ENCODE data around the gene TNFSF18. TPM values are rescaled to one million over a fixed set of nuclear protein-coding genes. Genes with fewer than 3 reads are reported as not detected.

Gene TNFSF18
- total RNA-seq, 1 experiment from 2014 or later = not detected

GRCh38 chr1:173063171-173063570 is 12.4 kb upstream of the TNFSF18 start:
- ChIA-PET POLR2A (no interaction called here), CTCF (no interaction called here)
- Histone ChIP-seq H3K9me3 (ENCODE audit: control insufficient read depth, insufficient read depth, low read depth, low read length) (no peaks in the 10 kb centered on the region), H3K27me3 (ENCODE audit: control insufficient read depth, insufficient read depth, low read length) (no peaks in the 10 kb centered on the region), H3K4me3 (ENCODE audit: low read depth in 2 of 2, low read length in 2 of 2) (no peak overlapping the region), H3K27ac (ENCODE audit: low read length) (no peak overlapping the region), H3K4me1 (ENCODE audit: control insufficient read depth, insufficient read depth, low read length) (no peaks in the 10 kb centered on the region), H3K36me3 (ENCODE audit: control insufficient read depth, insufficient read depth, low read length) (no peaks in the 10 kb centered on the region)
- ATAC-seq = no peak
- no peak for DNase-seq (ENCODE audit: low read depth, low spot score)
- no TSS peak for BruUV-seq (replicated peaks)
- TF ChIP-seq REST (IDR thresholded peaks at IDR 0.05; ENCODE audit: insufficient read depth in 1 of 2, low read depth in 2 of 2, low read length in 1 of 2) = no peak
- no peak for TF ChIP-seq SIN3A (IDR thresholded peaks at IDR 0.05; ENCODE audit: borderline replicate concordance, insufficient read depth, low read depth, low read length)
- no peak for TF ChIP-seq TCF7L2 (IDR thresholded peaks at IDR 0.05; ENCODE audit: low read depth, low read length)
- TF ChIP-seq, protein P1, sequence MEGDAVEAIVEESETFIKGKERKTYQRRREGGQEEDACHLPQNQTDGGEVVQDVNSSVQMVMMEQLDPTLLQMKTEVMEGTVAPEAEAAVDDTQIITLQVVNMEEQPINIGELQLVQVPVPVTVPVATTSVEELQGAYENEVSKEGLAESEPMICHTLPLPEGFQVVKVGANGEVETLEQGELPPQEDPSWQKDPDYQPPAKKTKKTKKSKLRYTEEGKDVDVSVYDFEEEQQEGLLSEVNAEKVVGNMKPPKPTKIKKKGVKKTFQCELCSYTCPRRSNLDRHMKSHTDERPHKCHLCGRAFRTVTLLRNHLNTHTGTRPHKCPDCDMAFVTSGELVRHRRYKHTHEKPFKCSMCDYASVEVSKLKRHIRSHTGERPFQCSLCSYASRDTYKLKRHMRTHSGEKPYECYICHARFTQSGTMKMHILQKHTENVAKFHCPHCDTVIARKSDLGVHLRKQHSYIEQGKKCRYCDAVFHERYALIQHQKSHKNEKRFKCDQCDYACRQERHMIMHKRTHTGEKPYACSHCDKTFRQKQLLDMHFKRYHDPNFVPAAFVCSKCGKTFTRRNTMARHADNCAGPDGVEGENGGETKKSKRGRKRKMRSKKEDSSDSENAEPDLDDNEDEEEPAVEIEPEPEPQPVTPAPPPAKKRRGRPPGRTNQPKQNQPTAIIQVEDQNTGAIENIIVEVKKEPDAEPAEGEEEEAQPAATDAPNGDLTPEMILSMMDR (IDR thresholded peaks at IDR 0.05) = no peak
- TF ChIP-seq POLR2AphosphoS5 (IDR thresholded peaks at IDR 0.05; ENCODE audit: low read depth, low read length) = no peak
- intact Hi-C loops (cut with micrococcal nuclease; ENCODE audit: unreplicated experiment) (no loop called here), in situ Hi-C loops (cut with HindIII; ENCODE audit: low pct_unique_long_range_greater_than_20kb, low sequenced_read_pairs) (no loop called here)

DNA sequence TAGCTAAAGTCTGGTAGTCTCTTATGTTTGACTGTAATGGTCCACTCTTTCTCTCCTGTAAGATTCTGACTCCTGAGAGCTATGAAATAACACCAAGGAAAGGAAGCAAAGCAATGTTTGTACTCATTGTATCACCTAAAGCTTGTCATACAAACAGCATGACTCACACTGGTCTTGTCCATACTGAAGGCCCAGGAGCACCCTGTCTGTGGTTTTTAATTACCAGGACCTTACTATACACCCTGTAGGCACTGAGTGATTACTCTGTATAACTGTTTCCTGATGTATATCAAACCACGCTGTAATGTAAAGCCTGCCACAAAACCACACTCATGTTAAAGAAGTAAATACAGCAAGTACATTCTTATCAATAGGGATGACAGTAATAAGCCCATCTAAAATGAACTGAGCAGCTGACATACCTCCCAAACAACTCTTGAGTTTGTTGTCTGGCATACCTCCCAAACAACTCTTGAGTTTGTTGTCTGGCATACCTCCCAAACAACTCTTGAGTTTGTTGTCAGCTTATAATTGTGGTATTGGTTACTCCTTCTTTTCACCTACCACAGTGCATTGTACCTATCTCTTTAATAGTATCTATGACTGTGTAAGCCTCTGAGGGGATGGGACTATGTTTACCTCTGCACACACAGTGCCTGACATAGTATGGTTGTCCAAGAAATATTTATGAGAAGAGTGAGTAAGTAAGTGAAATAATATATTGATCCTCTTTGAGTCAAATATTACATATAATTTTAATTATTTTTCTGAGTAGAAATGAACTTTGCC is 11.6 kb upstream of the TNFSF18 start:
- no peak overlapping the region for H3K4me3 ChIP-seq (ENCODE audit: low read depth in 2 of 2, low read length in 2 of 2)
- POLR2A ChIA-PET = no interaction called here
- no peaks in the 10 kb centered on the region for H3K27me3 ChIP-seq (ENCODE audit: control insufficient read depth, insufficient read depth, low read length)
- no peaks in the 10 kb centered on the region for H3K4me1 ChIP-seq (ENCODE audit: control insufficient read depth, insufficient read depth, low read length)
- peak; percentile 98 for ATAC-seq
- DNase-seq (ENCODE audit: low read depth, low spot score) = peak; percentile 55
- no peaks in the 10 kb centered on the region for H3K36me3 ChIP-seq (ENCODE audit: control insufficient read depth, insufficient read depth, low read length)
- BruUV-seq (replicated peaks) = no TSS peak
- no peaks in the 10 kb centered on the region for H3K9me3 ChIP-seq (ENCODE audit: control insufficient read depth, insufficient read depth, low read depth, low read length)
- intact Hi-C loops (cut with micrococcal nuclease; ENCODE audit: unreplicated experiment) (no loop called here), in situ Hi-C loops (cut with HindIII; ENCODE audit: low pct_unique_long_range_greater_than_20kb, low sequenced_read_pairs) (no loop called here)
- CTCF ChIA-PET = no interaction called here
- no peak overlapping the region for H3K27ac ChIP-seq (ENCODE audit: low read length)
- no peak for TF ChIP-seq POLR2AphosphoS5 (IDR thresholded peaks at IDR 0.05; ENCODE audit: low read depth, low read length)
- TF ChIP-seq, protein P1 (IDR thresholded peaks at IDR 0.05) = no peak
- no peak for TF ChIP-seq REST (IDR thresholded peaks at IDR 0.05; ENCODE audit: insufficient read depth in 1 of 2, low read depth in 2 of 2, low read length in 1 of 2)
- no peak for TF ChIP-seq SIN3A (IDR thresholded peaks at IDR 0.05; ENCODE audit: borderline replicate concordance, insufficient read depth, low read depth, low read length)
- no peak for TF ChIP-seq TCF7L2 (IDR thresholded peaks at IDR 0.05; ENCODE audit: low read depth, low read length)

All from Panc1 (cell line).